GM12878 (cell line): ENCODE data around the gene STK33. TPM values are rescaled to one million over a fixed set of nuclear protein-coding genes. Genes with fewer than 3 reads are reported as not detected.

Source experiments
- polyA plus RNA-seq, 11 experiments: library from polyadenylated mRNA; depleted of rRNA in 4 of 11; unstranded in 6 of 11; stranded (reverse) in 5 of 11; fragments of >200 nt; fragmentation: Nextera tagmentation in 4 of 11; fragmentation: Illumina TruSeq in 1 of 11; extraction: Ambion mirVana in 4 of 11; extraction: Trizol in 1 of 11; gene quantifications; 1 replicate in 1 of 11; 2 replicates in 10 of 11; pipeline versions ENCODE4 v1.2.1 to v1.2.3, GENCODE V29; 2011 to 2016; ENCODE audit warnings: inconsistent platforms in 2 of 11, missing spikeins in 2 of 11, low read depth in 1 of 11
- small RNA-seq: library from RNA; depleted of rRNA; stranded (forward); fragments of <200 nt; gene quantifications from one replicate; pipeline ENCODE3, GENCODE V24; 2014
- total RNA-seq, 4 experiments: library from RNA; depleted of rRNA in 3 of 4; stranded (reverse); fragments of >200 nt in 3 of 4; fragmentation: Illumina TruSeq in 1 of 4; extraction: Trizol in 1 of 4; gene quantifications; 2 replicates each; pipeline versions ENCODE4 v1.2.1 to v1.2.3, GENCODE V29; 2013 to 2021

Gene STK33
- total and polyA plus RNA-seq, 10 of the 15 experiments (the other 5 are each of a cell fraction or from before 2014, with no cell fraction given), result 5.2 to 27.3 (median 18.3) TPM

Small RNA genes within 50 kb of the gene (small RNA-seq; reads per million reads assigned to genes)
- not detected for gene RF00601

Other genes starting within 250 kb of the STK33 start
- gene TRIM66, start 88.4 kb upstream of the STK33 start, total RNA-seq (2014; rRNA removed), result 7.1 and 7.4 TPM in 2 replicates
- 7.8 and 8.4 TPM in 2 replicates for gene TRIM66, start 88.4 kb upstream of the STK33 start, total RNA-seq (2014; rRNA removed; fragmentation: Illumina TruSeq; extraction: Trizol)
- 11.8 and 13.0 TPM in 2 replicates for gene TRIM66, start 88.4 kb upstream of the STK33 start, total RNA-seq (2021)
- 14.0 and 18.2 TPM in 2 replicates for gene TRIM66, start 88.4 kb upstream of the STK33 start, polyA plus RNA-seq (2011; rRNA removed)
- 14.5 and 19.0 TPM in 2 replicates for gene TRIM66, start 88.4 kb upstream of the STK33 start, polyA plus RNA-seq (2014; fragmentation: Illumina TruSeq; extraction: Trizol)
- gene TRIM66, start 88.4 kb upstream of the STK33 start, polyA plus RNA-seq (2014; fragmentation: Nextera tagmentation; extraction: Ambion mirVana), result 1 to 10 TPM; 1.7 to 2.4 TPM
- 12.7 and 14.0 TPM in 2 replicates for gene TRIM66, start 88.4 kb upstream of the STK33 start, polyA plus RNA-seq (2014; rRNA removed)
- 1 to 10 TPM; 2.8 to 3.9 TPM for gene TRIM66, start 88.4 kb upstream of the STK33 start, polyA plus RNA-seq (2016; fragmentation: Nextera tagmentation; extraction: Ambion mirVana)
- gene RPL27A, start 88.6 kb upstream of the STK33 start, total RNA-seq (2014; rRNA removed), result 1,902 and 2,006 TPM in 2 replicates
- 2,938 and 2,966 TPM in 2 replicates for gene RPL27A, start 88.6 kb upstream of the STK33 start, total RNA-seq (2014; rRNA removed; fragmentation: Illumina TruSeq; extraction: Trizol)
- gene RPL27A, start 88.6 kb upstream of the STK33 start, total RNA-seq (2021), result 1,300 and 1,372 TPM in 2 replicates
- gene RPL27A, start 88.6 kb upstream of the STK33 start, polyA plus RNA-seq (2011; rRNA removed), result 1,334 and 1,354 TPM in 2 replicates
- 2,568 and 4,776 TPM in 2 replicates for gene RPL27A, start 88.6 kb upstream of the STK33 start, polyA plus RNA-seq (2014; fragmentation: Illumina TruSeq; extraction: Trizol)
- 1,000 to 10,000 TPM in 1 of 2 experiments, 100 to 1,000 TPM in 1; 978 to 2,052 TPM for gene RPL27A, start 88.6 kb upstream of the STK33 start, polyA plus RNA-seq (2014; fragmentation: Nextera tagmentation; extraction: Ambion mirVana)
- gene RPL27A, start 88.6 kb upstream of the STK33 start, polyA plus RNA-seq (2014; rRNA removed), result 3,433 and 3,548 TPM in 2 replicates
- 1,000 to 10,000 TPM; 1,900 to 1,912 TPM for gene RPL27A, start 88.6 kb upstream of the STK33 start, polyA plus RNA-seq (2016; fragmentation: Nextera tagmentation; extraction: Ambion mirVana)